Measurements from ENCODE around the gene BGLAP.

BGLAP gene

DNA sequence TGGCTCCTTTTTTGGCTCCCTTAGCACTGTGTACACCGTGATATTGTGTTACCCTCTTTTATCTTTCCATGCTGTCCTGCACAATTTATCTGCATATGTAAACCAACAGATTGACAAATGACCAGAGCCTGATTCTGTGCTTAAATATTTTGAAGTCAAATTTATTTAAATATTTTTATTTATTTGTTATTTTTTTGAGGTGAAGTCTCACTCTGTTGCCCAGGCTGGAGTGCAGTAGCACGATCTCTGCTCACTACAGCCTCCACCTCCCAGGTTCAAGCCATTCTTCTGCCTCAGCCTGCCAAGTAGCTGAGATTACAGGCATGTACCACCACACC is 16.3 kb upstream of the BGLAP start:
- H3K27me3 ChIP-seq (ENCODE audit: insufficient read depth, poor library complexity, severe bottlenecking), result no peaks in the 10 kb centered on the region
- H3K9me3 ChIP-seq (ENCODE audit: severe bottlenecking), result no peaks in the 10 kb centered on the region
- no peak for ATAC-seq (ENCODE audit: low read depth)
- H3K4me1 ChIP-seq (ENCODE audit: insufficient read depth, poor library complexity, severe bottlenecking), result no peaks in the 10 kb centered on the region
- no peak for DNase-seq (ENCODE audit: low spot score)
- TF ChIP-seq, protein P1, sequence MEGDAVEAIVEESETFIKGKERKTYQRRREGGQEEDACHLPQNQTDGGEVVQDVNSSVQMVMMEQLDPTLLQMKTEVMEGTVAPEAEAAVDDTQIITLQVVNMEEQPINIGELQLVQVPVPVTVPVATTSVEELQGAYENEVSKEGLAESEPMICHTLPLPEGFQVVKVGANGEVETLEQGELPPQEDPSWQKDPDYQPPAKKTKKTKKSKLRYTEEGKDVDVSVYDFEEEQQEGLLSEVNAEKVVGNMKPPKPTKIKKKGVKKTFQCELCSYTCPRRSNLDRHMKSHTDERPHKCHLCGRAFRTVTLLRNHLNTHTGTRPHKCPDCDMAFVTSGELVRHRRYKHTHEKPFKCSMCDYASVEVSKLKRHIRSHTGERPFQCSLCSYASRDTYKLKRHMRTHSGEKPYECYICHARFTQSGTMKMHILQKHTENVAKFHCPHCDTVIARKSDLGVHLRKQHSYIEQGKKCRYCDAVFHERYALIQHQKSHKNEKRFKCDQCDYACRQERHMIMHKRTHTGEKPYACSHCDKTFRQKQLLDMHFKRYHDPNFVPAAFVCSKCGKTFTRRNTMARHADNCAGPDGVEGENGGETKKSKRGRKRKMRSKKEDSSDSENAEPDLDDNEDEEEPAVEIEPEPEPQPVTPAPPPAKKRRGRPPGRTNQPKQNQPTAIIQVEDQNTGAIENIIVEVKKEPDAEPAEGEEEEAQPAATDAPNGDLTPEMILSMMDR (IDR thresholded peaks at IDR 0.05; ENCODE audit: poor library complexity, severe bottlenecking), result peak; percentile 75
- peaks cover 48% of the 10 kb centered on the region for H3K36me3 ChIP-seq (ENCODE audit: low read depth)
- no peak overlapping the region for H3K27ac ChIP-seq (ENCODE audit: poor library complexity, severe bottlenecking)
- no peak overlapping the region for H3K4me3 ChIP-seq (ENCODE audit: severe bottlenecking)

DNA sequence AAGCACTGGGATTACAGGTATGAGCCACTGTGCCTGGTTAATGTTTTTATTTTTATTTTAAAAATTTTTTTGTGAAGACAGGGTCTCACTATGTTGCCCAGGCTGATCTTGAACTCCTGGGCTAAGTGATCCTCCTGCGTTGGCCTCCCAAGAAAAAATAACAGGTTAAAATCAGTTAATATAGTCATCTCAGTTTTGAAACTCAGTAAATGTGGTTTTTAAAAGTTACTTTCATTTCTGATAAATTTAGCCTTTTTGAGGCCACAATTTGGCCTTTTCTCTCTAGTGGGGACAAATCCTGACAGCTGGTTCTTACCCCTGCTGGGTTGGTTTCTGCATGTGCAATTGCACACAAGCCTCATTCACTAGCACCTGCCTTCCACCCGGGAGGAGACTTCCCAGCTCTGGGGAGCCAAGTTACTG is 15.9 kb upstream of the BGLAP start:
- TF ChIP-seq, protein P1 (IDR thresholded peaks at IDR 0.05; ENCODE audit: poor library complexity, severe bottlenecking), result no peak
- Histone ChIP-seq H3K27ac (ENCODE audit: poor library complexity, severe bottlenecking) (no peak overlapping the region), H3K9me3 (ENCODE audit: severe bottlenecking) (no peaks in the 10 kb centered on the region), H3K27me3 (ENCODE audit: insufficient read depth, poor library complexity, severe bottlenecking) (no peaks in the 10 kb centered on the region), H3K4me1 (ENCODE audit: insufficient read depth, poor library complexity, severe bottlenecking) (no peaks in the 10 kb centered on the region), H3K36me3 (ENCODE audit: low read depth) (peaks cover 46% of the 10 kb centered on the region), H3K4me3 (ENCODE audit: severe bottlenecking) (no peak overlapping the region)
- ATAC-seq (ENCODE audit: low read depth) (no peak), DNase-seq (ENCODE audit: low spot score) (no peak)

DNA sequence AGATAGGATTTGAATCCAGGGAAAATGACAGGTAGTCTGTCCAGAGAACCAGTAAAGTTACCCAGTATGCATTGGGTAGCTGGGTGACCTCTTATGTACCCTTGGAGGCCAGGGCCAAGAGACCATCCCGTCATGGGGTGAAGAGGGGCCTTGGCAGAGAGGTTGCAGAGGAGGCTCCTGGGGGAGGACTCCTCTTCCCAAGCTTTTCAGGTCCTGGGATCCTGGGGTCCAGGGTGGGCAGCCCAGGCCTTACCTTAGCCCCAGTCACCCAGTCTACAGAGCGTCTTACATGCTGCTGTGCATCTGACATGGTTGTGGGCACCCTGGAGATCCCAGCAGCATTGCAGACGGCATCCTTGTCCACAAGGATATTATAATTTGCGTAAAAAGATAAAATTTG is 15.2 kb upstream of the BGLAP start:
- Histone ChIP-seq H3K27ac (ENCODE audit: poor library complexity, severe bottlenecking) (no peak overlapping the region), H3K27me3 (ENCODE audit: insufficient read depth, poor library complexity, severe bottlenecking) (no peaks in the 10 kb centered on the region), H3K36me3 (ENCODE audit: low read depth) (peaks cover 39% of the 10 kb centered on the region), H3K4me1 (ENCODE audit: insufficient read depth, poor library complexity, severe bottlenecking) (no peaks in the 10 kb centered on the region), H3K9me3 (ENCODE audit: severe bottlenecking) (no peaks in the 10 kb centered on the region), H3K4me3 (ENCODE audit: severe bottlenecking) (no peak overlapping the region)
- ATAC-seq (ENCODE audit: low read depth) (no peak), DNase-seq (ENCODE audit: low spot score) (no peak)
- TF ChIP-seq, protein P1 (IDR thresholded peaks at IDR 0.05; ENCODE audit: poor library complexity, severe bottlenecking), result no peak

DNA sequence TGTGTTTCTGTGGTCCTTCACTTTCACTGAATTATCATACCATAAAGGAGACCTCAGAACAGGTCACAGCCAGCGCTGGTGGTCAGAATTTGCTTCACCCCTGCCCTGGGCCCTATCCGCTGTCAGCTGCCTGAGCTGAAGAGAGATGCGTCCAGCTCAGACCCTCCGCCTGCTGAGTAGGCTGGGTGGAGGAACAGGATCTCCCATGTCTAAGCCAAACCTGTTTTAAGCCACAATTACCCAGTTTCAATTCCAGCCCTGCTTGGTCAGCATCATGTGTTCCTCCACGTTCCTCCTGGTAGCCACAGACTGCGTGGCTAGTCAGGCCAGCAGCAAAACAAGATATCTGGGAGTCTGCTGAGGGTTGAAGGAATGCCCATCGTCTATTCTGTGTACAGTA is 13.5 kb upstream of the BGLAP start:
- TF ChIP-seq, protein P1 (IDR thresholded peaks at IDR 0.05; ENCODE audit: poor library complexity, severe bottlenecking), result no peak
- no peaks in the 10 kb centered on the region for H3K4me1 ChIP-seq (ENCODE audit: insufficient read depth, poor library complexity, severe bottlenecking)
- no peak for DNase-seq (ENCODE audit: low spot score)

DNA sequence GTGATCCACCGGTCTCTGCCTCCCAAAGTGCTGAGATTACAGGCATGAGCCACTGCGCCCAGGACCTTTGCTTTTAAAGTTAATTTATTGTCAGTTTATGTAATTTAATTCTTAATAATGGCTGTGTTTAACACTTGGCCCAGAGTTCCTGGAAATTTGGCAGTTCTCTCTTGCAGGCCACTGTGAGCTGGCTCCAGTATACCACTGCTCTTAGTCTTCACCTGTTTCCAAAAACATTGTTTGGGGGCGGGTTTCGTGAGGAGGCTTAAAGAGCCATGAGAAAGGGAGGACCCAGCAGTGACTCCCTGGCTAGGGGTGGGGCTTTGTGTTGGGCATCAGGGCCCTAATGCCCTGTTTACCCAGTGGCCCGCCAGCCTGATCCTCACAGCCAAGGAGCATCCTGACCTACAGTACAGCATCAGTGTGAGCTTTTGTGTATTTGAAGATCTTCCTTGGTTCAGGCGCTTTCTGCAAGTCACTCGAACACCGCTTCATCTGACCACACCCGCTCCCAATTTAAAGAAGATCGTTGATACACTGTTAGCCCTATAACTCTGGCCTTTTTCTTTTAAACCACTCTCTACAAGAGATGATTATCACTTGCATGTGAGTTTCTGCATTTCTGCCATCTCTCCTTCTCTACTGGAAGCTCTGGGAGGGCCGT is 12.0 kb upstream of the BGLAP start:
- TF ChIP-seq, protein P1 (IDR thresholded peaks at IDR 0.05; ENCODE audit: poor library complexity, severe bottlenecking), result no peak
- H3K4me1 ChIP-seq (ENCODE audit: insufficient read depth, poor library complexity, severe bottlenecking), result no peaks in the 10 kb centered on the region
- H3K4me3 ChIP-seq (ENCODE audit: severe bottlenecking), result no peak overlapping the region
- no peaks in the 10 kb centered on the region for H3K27me3 ChIP-seq (ENCODE audit: insufficient read depth, poor library complexity, severe bottlenecking)
- H3K27ac ChIP-seq (ENCODE audit: poor library complexity, severe bottlenecking), result no peak overlapping the region
- ATAC-seq (ENCODE audit: low read depth), result no peak
- peaks cover 28% of the 10 kb centered on the region for H3K36me3 ChIP-seq (ENCODE audit: low read depth)
- no peaks in the 10 kb centered on the region for H3K9me3 ChIP-seq (ENCODE audit: severe bottlenecking)
- DNase-seq (ENCODE audit: low spot score), result no peak

More for the DNA sequence above, 13.5 kb upstream of the BGLAP start:
- no peak overlapping the region for H3K27ac ChIP-seq (ENCODE audit: poor library complexity, severe bottlenecking)
- no peak overlapping the region for H3K4me3 ChIP-seq (ENCODE audit: severe bottlenecking)
- peaks cover 31% of the 10 kb centered on the region for H3K36me3 ChIP-seq (ENCODE audit: low read depth)
- ATAC-seq (ENCODE audit: low read depth), result no peak
- H3K27me3 ChIP-seq (ENCODE audit: insufficient read depth, poor library complexity, severe bottlenecking), result no peaks in the 10 kb centered on the region
- H3K9me3 ChIP-seq (ENCODE audit: severe bottlenecking), result no peaks in the 10 kb centered on the region

Data from RWPE2 (cell line).